NCI-H510A (cell line): Measurements from ENCODE around the gene C10orf67.

Experiments used
- DNase-seq: peaks from one replicate; lab custom pipeline; 2025; lab: John Stamatoyannopoulos, UW

C10orf67 gene

DNA sequence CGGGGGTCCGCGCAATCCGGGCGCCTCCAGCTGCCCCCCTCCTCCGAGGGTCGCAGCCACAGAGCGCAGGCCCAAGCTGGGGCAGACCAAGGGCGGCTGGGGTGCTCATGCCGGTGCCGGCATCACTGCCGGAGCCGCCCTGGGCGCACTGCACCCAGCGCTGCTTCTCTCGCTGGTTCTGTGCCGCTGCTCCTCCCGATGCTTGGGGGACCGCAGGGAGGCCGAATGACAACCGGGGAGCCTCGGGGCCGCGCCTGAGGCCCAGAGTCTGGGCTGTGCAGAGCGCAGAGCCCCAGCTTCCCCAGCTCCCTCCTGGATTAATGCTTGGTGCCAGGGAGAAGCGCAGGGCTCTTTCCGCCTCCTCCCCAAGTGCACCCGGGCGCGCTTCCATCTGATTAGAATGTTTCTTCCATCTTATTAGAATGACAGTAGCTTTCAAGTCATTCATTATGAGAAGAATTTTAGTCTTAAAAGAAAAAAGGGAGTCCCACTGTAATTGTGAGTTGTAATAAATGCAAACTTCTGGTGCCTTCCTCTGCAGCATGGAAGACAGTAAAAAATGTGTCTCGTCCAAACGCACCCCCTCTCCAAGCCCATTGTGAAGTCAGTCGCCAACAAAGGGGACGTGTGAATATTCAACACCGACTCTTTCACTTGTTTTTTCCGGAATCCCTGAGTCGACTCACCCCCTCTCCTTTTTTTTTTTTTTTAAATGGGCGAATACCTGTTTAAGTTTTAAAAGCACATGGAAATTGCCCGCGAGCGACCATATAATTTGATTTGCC, 172.0 kb downstream of the C10orf67 start:
- DNase-seq: no peak

DNA sequence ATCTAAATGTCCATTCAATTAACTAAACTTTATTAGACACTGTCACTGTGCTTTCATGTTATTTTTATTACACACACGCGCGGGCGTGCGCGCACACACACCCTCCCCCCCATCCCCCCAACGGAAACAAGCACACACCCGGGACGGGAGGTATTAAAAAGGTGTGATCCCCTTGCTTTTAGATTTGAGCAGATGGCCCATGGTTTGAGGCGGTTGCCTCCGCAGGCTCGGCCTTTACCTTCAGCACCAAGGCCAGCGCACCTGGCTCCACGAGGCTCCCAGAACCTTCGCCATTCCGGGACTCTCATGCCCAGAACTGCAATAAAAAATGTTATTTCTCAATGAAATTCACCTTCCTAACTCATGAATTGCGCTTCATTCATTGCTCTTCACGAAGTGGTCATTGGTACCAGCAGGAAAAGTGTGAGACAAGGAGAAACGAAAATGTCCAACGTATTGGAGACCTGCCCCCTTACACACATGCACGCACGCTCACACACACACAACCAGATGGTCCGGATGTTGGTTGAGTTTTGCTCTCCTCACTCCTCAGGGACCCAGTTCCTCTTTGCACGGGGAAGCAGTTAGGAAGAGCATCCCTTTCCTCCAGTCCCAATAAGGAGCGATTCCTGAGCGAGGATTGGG, 173.2 kb downstream of the C10orf67 start:
- no peak for DNase-seq

DNA sequence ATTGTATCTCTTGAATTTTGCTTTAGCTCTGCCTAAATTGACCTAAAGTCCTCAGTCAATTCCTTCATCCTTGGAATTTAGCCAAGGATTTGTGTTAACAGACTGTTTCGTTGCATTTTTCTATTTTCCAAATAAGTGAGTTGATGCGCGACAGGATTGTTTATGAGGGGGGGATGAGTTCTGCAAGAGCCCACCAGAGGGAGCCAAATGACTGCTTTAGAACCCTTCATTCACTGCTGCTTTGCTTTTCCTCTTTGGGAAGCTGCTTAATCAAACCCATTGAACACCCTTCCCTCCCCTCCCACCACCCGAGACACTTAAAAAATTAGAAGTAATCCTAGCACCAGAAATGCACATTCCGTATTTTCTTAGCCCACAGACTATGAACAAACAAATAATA, 186.2 kb downstream of the C10orf67 start:
- peak; percentile 16 for DNase-seq

DNA sequence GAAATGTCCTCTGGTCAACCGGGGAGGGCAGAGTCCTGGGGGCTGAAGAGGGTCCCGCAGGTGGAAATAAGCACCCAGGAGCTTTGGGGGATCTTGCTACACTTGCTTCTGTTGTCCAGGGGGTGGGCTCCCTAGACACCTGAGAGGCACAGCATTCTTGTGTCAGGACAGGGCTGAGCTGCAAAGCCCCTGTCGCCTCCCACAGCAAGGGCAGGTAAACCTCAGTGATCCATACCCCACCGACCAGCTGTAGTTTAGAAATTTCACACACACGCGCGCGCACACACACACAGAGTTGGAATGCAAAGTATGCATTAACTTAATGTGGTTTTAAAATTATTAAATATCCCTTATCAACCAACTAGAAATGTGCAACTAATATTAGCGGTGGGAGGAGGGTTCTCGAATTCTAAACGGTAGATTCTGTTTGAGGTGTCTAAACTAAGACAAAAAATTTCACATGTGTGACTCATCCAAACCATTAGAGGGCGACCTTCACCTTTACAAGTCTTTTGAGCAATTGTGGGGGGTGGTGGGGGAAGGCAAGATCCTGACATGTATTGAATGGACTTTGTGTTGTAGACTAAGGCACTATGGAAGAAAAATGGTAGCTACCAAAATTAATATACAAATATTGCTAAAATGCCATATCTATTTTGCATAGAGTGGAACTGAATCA, 186.8 kb downstream of the C10orf67 start:
- DNase-seq: peak; percentile 5

DNA sequence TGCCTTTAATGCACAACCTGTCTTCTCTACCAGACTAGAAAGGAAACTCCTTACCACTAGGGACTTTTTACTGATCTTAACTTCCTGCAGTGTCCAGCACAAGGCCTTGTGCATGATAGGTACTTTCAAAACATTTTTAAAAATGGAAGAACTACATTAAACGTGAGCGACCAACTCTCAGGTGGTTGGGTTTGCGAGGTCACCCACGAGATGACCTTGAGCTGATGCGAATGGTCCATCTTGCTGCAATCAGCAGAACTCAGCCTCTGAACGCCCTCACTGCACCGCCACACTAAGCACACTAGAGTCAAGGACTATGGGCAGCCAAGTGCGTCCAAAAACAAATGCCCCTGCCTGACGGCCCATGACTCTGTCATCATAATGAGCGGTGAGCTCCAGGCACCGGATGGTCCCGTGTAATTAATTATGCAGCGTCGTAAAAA, 187.3 kb downstream of the C10orf67 start:
- DNase-seq: no peak

DNA sequence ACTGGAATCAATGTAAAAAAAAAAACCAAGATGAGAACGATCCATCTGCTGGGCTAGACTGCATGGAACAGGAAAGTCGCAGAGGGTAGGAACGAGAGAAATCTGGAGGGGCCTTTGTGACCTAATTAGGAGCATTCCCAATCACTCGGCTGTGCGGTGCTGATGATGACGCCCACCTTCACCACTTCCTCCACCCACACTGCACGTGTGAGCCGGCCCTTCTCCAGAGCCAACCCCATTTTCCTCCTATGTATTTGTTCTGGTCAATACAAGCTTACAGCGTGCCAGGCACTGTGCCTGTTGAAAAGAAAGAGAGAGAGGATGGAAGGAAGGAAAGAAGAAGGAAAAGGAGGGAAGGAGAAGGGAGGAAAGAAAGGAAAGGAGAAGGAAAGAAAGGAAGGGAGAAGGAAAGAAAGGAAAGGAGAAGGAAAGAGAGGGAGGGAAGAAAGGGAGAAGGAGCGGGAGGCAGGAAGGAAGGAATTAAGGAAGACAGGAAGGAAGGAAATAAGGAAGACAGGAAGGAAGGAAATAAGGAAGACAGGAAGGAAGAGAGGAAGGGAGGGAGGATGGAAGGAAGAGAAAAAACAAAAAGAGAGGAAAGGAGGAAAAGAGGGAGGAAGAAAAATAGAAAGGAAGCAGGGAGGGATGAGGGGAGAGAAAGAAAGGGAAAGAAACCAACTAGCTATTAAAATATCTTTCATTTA, 188.0 kb downstream of the C10orf67 start:
- DNase-seq: no peak

DNA sequence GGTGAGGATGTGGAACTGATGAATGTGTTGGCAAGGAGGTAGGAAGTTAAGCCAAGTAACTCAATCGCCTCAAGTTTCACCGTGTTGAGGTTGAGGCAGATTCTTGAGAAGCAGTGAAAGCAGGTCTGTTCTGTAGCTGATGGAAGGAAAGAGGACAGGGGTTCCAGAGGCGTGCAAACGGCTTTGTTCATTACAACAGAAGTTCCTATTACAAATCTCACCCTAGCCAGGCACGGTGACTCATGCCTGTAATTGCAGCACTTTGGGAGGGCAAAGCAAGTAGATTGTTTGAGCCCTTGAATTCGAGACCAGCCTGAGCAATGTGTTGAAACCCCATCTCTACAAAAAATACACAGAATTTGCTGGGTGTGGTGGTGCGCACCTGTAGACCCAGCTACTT, 189.4 kb downstream of the C10orf67 start:
- no peak for DNase-seq
